Kidney epithelial cell (primary cell): ENCODE results near the gene IQCF5. TPM values are rescaled to one million over a fixed set of nuclear protein-coding genes. Genes with fewer than 3 reads are reported as not detected.
"Not testable (repeated sequence)": the region's sequence is repeated elsewhere in the genome, so short reads cannot be mapped to it uniquely, and the experiment has no call there.

Experiments
- DNase-seq: peaks from one replicate; pipeline ENCODE4 v3.0.0-alpha.2; 2010; ENCODE audit warnings: low read depth
- H3K27me3 ChIP-seq: 2 replicates; pipeline ENCODE4 v1.6.0; 2011; ENCODE audit warnings: low read length; ENCODE audit not compliant: control insufficient read depth, insufficient read depth
- H3K36me3 ChIP-seq: 2 replicates; pipeline ENCODE4 v1.5.1; 2011; ENCODE audit warnings: low read length; ENCODE audit not compliant: control insufficient read depth, insufficient read depth
- H3K4me3 ChIP-seq: 2 replicates; pipeline ENCODE4 v1.5.1; 2011; ENCODE audit warnings: low read depth, mild to moderate bottlenecking, control low read depth, low read length
- total RNA-seq: library from RNA; depleted of rRNA; stranded (reverse); fragments of >200 nt; gene quantifications from 2 replicates; pipeline ENCODE4 v1.2.3, GENCODE V29; 2015
- TF ChIP-seq, protein P1 (sequence below): IDR thresholded peaks from 2 replicates; pipeline ENCODE4 v1.5.1; 2011; ENCODE audit warnings: mild to moderate bottlenecking, moderate library complexity, low read length, control low read depth, inconsistent platforms; ENCODE audit not compliant: insufficient read depth, poor library complexity, severe bottlenecking

IQCF5 gene
- total RNA-seq, 1 donor from 2014 or later, result not detected

DNA sequence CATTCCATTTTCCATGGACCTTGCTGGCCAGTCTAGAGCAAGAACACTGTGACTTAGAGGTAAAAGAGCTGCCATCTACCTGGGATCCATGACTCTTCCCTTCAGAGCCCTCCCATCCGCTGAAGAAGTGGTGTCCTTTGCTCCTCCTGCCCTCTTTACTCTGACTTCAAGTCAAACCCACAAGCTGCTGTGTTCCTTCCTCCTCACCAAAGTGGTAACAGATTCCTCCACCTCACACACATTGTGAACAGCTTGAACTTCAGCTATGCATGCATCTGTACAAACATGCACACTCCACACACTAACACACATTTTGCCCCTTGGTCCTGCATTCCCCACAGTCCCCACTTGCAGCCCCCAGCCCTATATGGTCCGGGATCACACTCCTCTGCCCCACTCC, 990 bp downstream of the IQCF5 start:
- H3K36me3 ChIP-seq, result no peaks in the 10 kb centered on the region
- no peak overlapping the region for H3K4me3 ChIP-seq
- no peak for DNase-seq
- peaks cover 3% of the 10 kb centered on the region for H3K27me3 ChIP-seq
- TF ChIP-seq, protein P1, sequence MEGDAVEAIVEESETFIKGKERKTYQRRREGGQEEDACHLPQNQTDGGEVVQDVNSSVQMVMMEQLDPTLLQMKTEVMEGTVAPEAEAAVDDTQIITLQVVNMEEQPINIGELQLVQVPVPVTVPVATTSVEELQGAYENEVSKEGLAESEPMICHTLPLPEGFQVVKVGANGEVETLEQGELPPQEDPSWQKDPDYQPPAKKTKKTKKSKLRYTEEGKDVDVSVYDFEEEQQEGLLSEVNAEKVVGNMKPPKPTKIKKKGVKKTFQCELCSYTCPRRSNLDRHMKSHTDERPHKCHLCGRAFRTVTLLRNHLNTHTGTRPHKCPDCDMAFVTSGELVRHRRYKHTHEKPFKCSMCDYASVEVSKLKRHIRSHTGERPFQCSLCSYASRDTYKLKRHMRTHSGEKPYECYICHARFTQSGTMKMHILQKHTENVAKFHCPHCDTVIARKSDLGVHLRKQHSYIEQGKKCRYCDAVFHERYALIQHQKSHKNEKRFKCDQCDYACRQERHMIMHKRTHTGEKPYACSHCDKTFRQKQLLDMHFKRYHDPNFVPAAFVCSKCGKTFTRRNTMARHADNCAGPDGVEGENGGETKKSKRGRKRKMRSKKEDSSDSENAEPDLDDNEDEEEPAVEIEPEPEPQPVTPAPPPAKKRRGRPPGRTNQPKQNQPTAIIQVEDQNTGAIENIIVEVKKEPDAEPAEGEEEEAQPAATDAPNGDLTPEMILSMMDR, result no peak

GRCh38 chr3:51873876-51874275, 1.5 kb downstream of the IQCF5 start:
- Histone ChIP-seq H3K36me3 (no peaks in the 10 kb centered on the region), H3K27me3 (peaks cover 3% of the 10 kb centered on the region), H3K4me3 (no peak overlapping the region)
- no peak for DNase-seq
- TF ChIP-seq, protein P1, result no peak

DNA sequence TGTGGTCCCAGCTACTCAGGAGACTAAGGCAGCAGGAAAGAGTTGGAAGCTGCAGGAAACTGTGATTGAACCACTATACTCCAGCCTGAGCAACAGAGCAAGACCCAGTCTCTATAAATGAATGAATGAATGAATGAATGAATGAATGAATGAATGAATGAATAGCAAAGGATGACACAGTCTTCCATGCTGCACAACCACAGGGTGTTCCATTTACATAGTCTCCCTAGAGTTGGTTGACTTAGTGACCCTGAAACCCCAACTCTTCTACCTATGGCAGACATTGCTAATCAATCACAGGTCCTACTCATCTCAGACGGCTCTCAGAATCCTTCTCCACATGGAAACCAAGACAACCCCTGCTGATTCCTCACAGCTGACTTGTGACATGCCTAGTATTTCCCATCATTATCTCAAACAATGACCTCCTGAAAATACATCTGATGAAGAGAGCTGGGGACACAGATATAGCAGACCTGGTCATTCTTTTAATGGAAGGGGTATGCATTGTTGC, 2.1 kb downstream of the IQCF5 start:
- Histone ChIP-seq H3K4me3 (no peak overlapping the region), H3K27me3 (peaks cover 3% of the 10 kb centered on the region), H3K36me3 (no peaks in the 10 kb centered on the region)
- DNase-seq, result no peak
- TF ChIP-seq, protein P1, result no peak

DNA sequence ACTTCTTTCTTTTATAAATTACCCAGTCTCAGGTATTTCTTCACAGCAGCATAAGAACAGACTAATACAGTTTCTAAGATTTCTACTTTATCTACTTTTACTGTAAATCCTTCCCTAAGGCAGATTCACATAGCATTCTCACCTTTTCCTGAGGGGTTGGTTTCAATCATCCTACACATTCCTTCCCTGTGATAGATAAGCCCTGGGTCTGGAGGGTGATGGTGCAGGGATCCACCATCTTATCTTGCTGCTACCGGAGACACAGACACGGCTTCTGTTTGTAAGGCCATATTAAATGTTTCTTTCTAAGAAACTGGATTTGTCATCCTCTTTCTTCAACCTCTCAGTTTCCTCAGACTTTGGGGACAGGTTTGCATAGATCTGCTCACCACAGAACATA, 6.1 kb downstream of the IQCF5 start:
- TF ChIP-seq, protein P1, result no peak
- DNase-seq, result no peak
- Histone ChIP-seq H3K36me3 (no peaks in the 10 kb centered on the region), H3K27me3 (no peaks in the 10 kb centered on the region), H3K4me3 (no peak overlapping the region)

- not testable (repeated sequence) for H3K27me3 ChIP-seq, DNase-seq, H3K36me3 ChIP-seq, H3K4me3 ChIP-seq
Measured at GRCh38 chr3:51868896-51869295, 6.5 kb downstream of the IQCF5 start.

DNA sequence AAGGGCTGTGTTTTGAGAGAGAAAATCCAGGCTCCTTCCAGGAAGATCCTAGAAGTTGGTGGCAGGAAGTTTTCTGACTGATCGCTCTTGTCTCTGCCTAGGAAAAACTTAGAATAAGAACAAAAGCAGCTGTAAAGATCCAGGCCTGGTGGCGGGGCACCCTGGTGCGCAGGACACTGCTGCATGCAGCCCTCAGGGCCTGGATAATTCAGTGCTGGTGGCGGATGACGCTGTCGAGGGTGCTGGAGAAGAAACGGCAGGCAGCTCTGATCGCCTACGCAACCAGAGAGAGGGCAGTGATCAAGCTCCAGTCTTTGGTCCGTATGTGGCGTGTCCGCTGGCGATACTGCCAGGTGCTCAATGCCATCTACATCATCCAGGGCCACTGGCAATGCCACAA, 12.5 kb downstream of the IQCF5 start:
- no peak for DNase-seq
- no peaks in the 10 kb centered on the region for H3K36me3 ChIP-seq
- TF ChIP-seq, protein P1, result no peak

More for the DNA sequence above, 12.5 kb downstream of the IQCF5 start:
- H3K27me3 ChIP-seq, result no peaks in the 10 kb centered on the region
- H3K4me3 ChIP-seq, result no peak overlapping the region
